ENCODE data around the gene TNRC18.
"Not testable (repeated sequence)": the region's sequence is repeated elsewhere in the genome, so short reads cannot be mapped to it uniquely, and the experiment has no call there.

Gene TNRC18

DNA sequence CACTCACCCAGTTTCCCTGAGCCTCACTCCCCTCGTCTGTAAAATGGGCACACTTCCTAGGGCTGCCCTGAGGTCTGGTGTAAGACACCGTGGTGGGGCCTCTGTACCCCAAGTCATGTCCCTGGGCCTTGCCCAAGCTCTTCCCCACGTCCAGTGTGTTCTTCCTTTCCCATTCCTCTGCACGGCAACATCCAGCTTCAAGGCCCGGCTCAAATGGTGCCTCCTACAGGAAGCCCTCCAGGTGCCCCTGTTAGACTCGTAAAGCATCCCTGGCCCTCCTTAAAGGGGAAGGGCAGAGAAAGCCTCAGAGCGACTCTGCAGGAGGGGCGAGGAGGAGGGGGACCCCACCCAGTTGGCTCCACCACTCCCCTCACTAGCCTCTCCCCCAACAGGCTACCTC lies 132.3 kb downstream of the TNRC18 start:
- no peak for DNase-seq (ENCODE audit: low read depth)

DNA sequence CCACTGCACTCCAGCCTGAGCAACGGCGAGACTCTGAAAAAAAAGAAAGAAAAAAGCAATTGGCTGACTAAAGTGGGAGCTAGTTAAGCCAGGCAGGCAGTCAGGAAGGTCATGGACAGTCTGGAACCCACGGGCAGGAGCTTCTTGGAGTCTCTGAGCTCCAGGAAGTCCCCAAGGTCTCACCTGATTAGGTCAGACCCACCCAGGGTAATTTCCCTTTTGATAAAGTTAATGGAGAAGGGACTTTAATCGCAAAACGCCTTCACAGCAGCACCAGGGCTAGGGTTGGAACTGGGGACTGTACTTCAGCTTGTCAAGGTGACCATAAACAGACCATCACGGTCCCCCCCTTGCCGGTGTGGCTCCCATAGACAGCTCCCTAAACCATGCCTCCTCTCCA lies 134.3 kb downstream of the TNRC18 start:
- no peak for DNase-seq (ENCODE audit: low read depth)

DNA sequence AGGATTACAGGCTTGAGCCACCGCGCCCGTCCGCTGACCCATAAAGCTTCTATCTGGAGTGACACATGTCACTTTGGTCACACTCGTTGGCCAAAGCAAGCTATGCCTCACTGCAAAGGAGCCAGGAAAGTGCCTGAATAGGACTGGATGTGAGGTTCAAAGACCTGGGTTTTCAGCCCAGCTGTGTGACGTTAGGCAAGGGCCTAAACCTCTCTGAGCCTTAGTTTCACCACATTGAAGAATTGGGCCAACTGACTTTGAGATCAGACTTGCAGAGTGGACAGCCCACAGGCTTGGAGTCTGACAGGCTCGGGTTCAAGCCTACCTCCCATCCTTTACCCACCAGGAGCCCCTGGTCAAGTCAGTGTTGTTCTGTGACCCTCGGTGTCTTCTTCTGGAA lies 135.1 kb downstream of the TNRC18 start:
- DNase-seq (ENCODE audit: low read depth), result not testable (repeated sequence)

DNA sequence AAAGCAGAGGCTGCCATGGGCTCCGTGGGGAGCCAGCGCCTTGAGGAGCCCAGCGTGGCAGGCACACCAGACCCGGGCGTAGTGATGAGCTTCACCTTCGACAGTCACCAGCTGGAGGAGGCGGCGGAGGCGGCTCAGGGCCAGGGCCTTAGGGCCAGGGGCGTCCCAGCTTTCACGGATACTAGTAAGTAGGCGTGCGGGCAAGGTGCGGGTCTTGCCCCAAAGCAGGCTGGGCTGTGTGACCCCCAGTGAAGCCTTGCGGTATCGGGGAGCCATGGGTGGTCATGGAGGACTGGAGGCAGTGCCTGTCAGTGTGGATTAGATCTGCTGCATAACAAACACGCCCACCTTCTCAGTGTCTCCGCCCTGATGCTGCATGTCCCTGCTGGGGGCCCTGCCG lies 135.8 kb downstream of the TNRC18 start:
- DNase-seq (ENCODE audit: low read depth), result no peak

DNA sequence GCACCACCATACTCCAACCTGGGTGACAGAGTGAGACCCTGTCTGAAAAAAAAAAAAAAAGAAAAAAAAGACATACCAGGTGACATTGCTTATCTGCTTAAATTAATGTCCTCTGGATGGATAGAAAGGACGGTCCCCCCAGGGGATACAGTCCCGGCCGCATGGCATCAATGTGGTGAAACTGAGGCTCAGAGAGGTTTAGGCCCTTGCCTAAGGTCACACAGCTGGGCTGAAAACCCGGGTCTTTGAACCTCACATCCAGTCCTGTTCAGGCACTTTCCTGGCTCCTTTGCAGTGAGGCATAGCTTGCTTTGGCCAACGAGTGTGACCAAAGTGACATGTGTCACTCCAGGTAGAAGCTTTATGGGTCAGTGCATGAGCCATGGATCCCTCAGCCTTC lies 136.3 kb downstream of the TNRC18 start:
- DNase-seq (ENCODE audit: low read depth), result not testable (repeated sequence)

DNA sequence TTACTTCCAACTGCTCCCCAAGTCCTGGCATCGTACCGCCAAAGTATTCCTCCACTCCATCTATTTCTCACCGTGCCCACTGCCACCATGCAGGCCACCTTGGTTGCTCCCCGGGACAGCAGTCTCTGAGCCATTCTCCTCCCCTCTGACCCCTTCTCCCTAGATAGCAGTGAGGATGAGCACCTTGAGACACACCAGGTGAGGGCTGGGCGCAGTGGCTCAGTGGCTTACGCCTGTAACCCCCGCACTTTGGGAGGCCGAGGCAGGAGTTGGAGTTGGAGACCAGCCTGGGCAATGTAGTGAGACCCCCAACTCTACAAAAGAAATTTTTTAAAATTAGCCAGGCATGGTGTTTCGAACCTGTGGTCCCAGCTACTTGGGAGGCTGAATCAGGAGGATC lies 136.7 kb downstream of the TNRC18 start:
- DNase-seq (ENCODE audit: low read depth), result no peak

DNA sequence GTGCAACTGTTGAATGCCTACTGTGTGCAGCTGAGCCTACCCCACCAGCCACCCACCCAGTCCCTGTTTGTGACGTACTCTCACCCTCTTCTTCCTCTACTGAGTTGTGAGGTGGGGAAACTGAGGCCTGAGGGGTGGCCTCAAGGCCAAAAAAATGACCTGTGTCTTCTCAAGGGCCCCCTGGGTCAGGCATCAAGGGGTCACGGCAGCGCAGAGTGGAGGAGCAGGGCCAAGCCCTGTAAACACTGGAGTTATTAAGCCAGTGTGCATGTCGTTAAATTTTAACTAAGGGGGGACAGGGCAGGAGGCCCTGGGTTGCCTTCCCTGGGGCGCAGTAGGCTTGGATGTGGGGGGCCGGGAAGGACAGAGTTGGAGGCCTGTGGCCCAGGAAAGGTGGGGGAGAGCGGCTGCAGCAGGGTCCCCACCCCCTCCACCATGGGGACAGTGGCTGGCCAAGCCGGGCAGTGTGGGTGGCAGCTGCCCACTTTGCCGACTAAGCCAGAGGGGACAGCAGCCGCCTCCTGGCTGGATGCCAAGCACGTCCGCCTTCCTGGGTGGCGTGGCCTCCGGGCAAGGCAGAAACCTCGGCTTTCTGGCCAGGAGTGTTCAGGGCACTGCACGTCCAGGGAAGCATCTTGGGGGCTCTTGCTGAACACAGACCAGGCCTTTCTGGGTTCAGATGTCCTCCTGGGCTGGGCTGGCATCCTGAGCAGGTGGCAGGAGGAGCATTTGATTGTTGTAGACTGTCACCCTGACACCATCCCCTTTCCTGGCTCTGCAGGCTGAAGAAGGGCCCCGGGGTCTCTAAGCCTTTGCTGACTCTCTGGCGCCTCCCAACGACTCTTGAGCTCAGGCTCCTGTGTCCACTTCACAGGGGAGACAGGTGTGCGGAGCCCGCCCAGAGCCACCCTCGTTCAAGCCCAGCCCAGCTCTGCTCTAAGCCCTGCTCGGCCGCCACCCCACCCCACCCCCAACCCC lies 139.0 kb downstream of the TNRC18 start:
- no peak for DNase-seq (ENCODE audit: low read depth)

DNA sequence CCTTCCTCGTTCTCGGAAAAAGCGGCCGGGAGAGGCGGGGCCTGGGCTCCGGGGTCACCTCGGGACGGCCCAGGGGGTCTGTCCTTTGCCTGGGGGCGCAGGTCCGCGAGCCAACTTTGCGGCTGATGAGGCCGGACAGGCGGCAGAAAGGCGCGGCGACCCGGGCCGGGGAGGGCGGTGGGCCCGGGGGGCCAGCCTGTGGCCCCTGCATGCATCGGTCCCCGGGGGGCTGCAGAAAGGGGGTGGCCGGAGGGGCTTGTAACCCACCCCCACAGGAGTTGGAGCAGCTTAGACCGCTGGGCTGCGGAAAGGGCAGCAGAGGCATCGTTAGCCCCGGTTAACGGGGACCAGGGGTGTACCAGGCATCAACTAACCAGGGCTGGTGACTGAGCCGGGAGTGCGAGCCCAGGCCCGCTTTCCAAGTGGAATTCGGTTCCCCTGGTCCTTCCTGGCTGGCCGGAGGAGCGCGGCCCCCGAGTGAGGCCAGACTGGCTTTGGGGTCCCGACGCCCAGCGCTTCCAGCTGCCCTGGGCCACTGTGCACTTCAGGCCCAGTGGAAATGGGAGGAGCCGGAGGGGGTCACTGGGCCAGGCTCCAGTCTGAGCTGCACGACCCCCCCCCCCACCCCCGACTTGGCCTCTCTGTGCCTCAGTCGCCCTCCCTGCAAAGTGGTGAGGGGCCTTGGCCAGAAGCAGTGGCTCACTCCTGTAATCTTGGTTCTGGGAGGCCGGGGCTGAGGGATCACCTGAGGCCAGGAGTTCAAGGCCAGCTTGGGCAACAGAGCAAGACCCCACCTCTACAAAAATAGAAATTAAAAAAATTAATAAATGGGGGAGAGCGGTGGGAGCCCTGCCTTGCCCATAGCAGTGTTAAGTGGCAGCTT lies 140.0 kb downstream of the TNRC18 start:
- no peak for DNase-seq (ENCODE audit: low read depth)

DNA sequence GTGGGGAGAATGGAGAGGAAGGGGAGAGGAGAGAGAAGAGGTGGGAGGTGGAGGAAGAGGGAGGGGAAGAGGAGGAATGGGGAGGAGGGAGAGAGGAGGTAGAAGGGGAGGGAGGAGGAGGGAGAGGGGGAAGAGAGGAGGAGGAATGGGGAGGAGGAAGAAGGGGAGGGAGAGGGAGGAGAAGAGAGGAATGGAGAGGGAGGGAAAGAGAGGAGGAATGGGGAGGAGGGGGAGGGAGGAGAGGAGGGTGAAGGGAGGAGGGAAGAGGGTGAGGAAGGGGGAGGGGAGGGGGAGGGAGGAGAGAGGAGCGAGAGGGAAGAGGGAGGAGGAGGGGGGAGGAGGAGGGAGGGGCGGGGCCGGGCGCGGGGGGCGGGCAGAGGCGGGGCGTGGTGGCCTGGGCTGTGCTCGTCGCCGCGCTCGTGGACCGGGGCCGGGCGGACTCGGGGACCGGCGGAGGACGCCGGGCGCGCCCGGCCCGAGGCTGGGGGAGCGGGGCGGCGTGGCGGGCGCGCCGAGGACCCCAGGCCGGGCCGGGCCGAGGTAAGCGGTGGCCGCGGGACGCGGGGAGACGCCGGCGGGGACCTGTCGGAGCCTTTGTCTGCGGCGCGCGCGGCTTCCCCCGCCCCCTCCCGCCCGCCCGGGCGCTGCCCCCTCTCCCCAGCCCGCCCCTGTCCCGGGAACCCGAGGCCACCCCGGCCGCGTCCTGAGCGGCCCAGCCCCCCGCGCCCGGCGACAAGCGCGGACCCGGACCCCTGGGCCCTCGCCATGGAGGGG lies 140.9 kb downstream of the TNRC18 start, which contains the start of gene SLC29A4:
SLC29A4 (plus strand) TSS at position 401 of the 774 bp plus-strand sequence. CDS start 4,874 bp downstream, outside the sequence.
- DNase-seq (ENCODE audit: low read depth), result no peak

DNA sequence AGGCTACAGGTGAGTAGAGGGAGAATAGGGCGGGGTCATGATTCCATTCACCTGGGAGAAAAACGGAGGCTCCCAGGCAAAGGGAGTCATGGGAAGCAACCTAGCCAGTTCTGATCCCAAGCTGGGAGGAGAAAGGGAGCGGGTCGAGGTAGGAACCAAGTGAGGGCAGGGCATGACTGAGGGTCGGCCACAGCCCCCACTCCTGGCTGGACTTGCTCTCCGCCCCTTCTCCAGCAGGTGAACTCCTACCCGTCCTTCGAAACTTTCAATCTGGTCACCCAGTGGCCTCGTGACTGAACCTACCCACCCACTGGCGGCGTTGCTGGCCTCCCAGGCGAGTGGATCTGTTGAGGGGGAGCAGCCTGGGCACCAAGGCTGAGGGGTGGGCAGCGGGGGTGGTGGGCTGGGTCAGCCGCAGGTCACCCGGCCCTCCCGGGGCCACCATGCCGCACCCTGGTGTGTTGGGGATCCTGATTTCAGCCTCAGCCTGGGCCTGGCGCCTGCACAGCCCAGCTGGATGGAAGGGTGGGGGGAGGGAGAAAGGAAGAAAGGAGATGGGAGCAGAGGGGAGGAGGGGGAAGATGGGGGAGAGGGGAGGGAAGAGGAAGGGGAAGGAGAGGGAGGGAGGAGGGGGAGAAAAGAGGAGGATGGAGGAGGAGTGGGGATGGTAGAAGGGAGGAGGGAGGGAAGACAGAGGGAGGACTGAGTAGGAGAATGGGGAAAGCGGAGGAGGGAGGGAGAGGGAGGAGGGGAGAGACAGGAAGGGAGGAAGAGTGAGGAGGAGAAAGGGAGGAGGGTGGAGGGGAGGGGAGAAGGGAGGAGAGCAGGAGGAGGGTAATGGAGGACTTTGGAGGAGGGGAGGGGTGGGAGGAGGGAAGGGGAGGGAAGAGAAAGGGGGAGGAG lies 141.8 kb downstream of the TNRC18 start:
- not testable (repeated sequence) for DNase-seq (ENCODE audit: low read depth)

DNA sequence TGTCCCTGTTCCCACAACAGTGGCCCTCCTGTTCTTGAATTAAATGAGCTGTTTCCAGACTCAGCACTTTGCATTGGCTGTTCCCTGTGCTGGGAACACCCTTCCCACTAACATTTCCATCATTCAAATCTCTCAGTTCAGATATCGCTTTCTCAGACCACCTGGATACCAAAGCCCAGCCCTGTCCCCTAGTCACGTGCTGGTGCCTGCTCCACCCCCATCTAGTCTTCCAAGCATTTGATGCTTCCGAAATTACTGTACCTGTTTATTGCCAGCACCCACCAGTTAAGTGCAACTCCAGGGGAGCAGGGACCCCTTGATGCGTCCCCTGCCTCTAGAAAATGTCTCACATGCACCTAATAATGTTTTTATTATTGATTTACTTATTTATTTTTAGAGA lies 143.9 kb downstream of the TNRC18 start:
- no peak for DNase-seq (ENCODE audit: low read depth)

DNA sequence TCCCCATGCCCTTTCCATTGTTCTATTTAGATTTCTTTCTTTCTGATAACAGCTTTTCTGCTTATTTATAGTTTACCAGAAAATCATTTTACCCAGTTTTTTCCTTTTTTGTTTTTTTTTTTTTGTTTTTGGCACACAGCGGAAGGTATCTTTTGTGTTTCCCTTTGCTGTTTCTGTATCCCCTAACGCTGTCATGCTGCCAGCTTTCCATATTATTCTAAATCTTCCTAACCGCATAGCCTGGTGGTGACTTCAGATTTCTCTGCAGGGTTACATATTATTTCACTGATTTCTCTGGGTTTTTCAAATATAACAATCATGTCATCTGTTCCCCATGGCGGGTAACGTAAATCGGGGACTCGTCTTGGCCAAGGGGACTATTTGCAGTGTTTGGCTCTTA lies 144.9 kb downstream of the TNRC18 start:
- DNase-seq (ENCODE audit: low read depth), result no peak

DNA sequence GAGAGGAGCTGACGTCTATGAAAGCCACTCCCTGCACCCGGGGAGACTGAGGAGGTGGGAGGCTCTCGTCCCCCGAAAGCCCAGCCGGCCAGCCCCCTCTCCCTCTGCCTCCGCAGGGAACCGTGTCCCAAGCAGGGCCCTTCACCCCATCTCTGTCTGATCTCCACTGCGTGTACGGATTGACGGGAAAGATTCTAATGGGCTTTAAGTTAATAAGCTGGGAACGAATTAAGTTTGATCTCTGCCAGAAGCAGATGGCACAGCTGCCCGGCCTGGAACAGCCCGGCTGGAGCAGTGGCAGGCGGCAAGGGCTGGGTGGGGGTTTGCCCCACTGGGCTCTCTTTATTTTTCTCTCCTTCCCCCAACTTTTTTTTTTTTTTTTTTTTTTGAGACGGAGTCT lies 147.0 kb downstream of the TNRC18 start:
- no peak for DNase-seq (ENCODE audit: low read depth)

DNA sequence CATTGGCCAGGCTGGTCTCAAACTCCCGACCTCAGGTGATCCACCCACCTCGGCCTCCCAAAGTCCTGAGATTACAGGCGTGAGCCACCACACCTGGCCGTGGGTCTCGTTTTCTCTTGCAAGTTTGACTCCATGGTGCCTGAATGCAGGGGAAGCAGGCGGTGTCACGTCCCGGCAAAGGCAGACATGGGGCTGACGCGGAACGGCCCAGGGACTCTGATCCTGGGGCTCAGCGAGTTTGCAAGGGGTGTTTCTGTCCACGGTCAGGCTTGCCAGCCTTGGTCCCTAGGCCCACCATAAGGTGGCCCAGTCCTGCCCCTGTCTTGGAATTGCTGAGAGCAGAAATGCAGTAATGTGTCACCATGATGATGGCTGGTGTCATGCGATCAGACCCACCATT lies 147.5 kb downstream of the TNRC18 start:
- DNase-seq (ENCODE audit: low read depth), result not testable (repeated sequence)

DNA sequence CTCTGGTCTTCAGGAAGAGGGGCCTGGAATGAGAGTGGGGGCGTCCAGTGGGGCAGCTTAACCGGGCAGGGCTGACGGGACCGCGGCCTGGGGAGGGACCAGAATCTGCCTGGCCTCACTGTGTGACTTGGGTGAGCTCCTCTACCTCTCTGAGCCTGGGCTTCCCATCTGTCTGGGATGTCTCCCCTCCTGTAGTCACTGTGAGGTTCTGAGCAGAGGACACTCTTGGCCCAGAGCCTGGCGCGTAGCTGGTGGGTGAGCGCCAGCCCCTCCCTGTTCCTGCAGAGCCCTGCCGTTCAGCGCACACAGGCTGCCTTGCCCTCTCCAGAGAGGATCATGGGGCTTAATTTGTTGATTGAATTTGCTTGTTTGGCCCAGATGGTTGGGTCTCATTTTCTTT lies 148.1 kb downstream of the TNRC18 start:
- not testable (repeated sequence) for DNase-seq (ENCODE audit: low read depth)

DNA sequence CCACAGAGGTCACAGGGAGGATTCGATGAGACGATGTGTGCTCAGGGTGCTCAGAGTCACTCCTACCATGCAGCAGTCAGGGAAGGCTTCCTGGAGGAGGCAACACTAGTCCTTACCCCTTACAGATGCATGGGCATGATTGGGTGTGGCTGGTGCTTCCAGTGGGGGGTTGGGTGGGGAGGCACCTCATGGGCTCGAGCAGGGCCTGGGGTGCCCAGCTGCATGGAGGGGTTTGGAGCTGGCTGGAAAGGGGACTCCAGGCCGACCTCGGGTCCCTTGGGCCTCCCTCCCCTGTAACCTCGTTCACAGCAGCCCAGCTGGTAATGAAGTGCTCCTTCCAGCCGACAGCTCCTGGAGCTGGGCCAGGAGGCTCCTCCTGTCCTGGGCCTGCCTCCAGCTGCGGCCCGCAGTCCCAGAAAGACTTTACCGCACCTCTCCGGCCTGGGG lies 148.6 kb downstream of the TNRC18 start:
- DNase-seq (ENCODE audit: low read depth), result not testable (repeated sequence)

DNA sequence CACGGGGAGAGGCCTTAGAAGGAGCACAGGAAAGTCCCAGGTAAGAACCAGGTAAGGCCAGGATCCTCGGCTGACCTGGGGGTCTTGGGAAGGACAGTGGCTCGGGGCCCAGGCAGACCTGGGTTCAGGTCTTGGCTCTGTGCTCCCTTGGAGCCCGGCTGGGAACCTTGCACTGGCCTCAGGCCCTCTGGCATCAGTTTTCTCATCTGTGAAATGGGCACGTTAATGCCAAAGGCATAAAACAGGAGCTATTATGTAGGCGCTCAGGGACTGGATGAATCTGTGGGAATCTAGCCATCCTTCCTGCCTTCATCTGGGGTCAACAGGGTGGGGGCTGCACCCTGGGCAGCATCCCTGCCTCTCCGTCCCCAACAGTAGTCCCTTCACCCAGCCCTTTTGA lies 149.2 kb downstream of the TNRC18 start:
- DNase-seq (ENCODE audit: low read depth), result no peak

DNA sequence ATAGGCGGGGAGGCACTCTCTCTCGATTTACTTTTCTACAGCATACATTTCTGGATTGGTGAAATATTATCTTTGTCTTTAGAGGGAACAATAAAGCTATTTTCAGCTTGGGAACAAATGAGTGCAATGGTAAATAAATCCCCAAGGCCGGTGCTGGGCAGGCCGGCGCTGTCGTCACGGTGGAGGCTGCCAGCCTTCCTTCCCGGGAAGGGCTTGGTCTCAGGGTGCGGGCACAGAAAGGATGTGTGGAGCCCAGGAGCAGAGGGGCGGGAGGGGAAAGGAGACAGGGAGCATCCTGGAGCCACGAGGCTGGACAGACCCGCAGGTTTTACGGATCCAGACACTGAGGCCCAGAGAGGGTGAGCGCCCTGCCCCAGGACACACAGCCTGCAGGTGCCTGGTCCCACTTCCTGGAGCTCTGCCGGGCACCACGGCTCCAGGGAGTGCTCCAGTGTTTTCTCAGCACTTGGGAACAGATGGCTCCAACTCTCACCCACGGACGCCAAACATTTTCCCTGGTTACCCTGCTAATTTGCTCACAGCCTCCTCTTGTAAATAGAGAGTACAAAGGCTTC lies 149.7 kb downstream of the TNRC18 start:
- DNase-seq (ENCODE audit: low read depth), result not testable (repeated sequence)

DNA sequence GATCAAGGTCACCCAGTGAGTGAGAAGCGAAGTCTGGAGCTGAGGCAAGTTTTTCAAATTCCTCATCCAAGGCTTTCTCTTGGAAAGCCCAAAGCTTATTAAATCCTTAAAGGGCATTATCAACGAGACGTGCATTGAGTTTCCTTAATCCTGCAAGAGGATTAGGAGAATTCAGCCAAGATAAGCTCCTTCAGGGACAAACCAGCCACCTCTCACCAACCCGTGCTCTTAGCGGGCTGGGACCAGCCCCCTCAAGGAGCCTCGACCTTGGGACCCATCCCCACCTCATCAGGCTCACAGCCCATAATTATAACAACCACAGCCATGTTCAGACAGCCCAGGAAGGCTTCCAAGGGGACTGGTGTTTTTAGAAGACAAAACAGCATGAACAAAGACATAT lies 152.8 kb downstream of the TNRC18 start:
- DNase-seq (ENCODE audit: low read depth), result no peak

DNA sequence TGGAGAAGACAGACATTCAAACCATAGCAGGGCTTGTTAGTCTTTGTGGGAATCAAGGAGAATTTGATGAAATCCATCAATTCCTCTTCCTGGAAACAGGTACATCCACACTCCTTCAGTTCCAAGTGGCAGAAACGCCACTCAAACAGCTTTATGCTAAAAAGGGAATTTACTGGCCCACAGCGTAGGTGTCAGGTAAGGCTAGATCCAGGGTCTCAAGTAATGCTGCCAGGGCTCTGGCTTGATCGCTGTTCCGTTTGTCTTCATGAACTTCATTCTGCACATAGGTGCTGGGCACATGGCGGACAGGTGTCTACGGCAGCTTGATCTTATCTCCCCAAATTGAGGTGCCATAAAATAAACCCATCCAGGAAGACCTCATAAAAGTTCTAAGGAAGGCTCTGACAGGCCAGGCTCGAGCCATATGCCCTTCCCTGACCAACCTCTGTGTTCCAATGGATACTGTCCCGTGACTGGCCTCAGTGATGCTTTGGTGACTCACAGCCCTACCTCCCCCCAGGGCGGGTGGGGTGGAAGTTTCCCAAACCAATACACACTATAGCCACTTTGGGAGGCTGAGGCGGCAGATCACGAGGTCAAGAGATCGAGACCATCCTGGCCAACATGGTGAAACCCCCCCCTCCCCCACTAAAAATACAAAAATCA lies 153.5 kb downstream of the TNRC18 start:
- not testable (repeated sequence) for DNase-seq (ENCODE audit: low read depth)

Measured in activated T-helper 9 cell treated with anti-CD3 and anti-CD28 coated beads, Interleukin-2, amount 50 U/mL, for 16 hours (primary cell).